Stimulated activated CD8-positive, alpha-beta memory T cell treated with anti-CD3 and anti-CD28 coated beads, Interleukin-7, amount 100 ng/mL, for 1 hour (primary cell): ENCODE measurements around the gene HAPLN1.
"Not testable (repeated sequence)": the region's sequence is repeated elsewhere in the genome, so short reads cannot be mapped to it uniquely, and the experiment has no call there.

ENCODE experiments used
- DNase-seq, 2 donors: peaks; one replicate each; pipeline ENCODE4 v3.0.0-alpha.2; 2020; ENCODE audit warnings: low read depth in 2 of 2

The HAPLN1 gene

DNA sequence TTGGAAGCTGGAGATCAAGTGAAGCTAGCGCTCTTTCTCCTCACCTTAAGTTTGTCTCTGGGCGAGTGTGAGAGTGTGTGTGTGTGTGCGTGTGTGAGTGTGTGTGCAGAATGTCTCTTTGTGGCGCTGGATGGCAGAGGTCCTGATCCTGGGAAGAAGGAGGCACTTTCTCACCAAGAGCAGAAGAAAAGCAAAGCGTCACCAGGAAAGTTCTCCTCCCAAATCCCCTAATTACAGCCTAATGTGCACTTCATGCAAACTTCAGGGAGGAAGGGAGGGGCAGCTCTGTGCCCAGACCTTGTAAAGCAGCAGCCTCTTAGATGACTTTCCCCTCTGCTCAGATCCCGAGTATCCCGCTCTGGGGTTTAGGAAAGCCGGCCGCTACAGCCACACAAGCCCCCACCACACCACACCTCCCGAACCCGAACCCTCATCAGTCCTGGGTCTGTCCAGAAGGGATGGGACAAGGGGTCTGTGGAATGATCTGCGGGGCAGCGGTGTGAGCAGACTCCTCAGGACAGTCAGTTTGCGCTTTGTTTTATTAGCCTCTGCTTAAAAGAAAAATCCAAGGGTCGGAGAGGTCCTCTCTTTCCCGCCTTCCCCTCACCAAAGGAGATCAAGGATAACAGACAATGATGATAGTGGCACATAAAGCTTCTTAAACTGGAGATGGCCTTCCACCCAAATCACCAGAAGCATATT lies at the start of gene HAPLN1:
Gene HAPLN1 (minus strand): TSS at position 20 of the 702 bp plus-strand sequence. CDS start 47,332 bp downstream, outside the sequence.
- no peak for DNase-seq

DNA sequence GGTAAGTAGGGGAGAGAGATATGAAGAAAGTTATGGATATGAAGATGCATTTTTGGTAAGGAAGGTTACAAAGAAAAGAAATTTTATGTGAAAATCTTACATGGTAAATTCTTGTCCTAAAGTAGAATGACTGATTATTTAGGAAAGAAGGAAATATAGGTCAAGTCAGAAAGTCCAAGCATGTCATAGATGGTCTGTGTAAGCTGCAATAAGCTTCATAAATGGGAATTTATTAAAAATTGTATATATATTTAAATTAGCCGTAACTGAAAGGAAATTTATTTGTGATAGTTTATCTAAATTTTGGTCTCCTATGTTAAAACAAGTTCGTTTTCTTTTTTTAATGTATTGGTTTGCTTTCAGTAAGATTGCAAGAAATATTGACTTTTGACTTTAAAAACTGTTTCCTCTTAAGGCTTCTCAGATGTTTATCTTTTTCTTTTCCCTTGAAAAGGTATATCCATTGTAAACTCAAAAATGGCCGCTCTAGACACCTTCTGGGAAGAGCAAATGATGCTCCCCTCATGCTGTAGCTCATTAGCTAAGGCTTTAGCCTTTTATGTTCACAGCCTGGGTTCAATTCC lies 46.8 kb upstream of the HAPLN1 start:
- no peak for DNase-seq

DNA sequence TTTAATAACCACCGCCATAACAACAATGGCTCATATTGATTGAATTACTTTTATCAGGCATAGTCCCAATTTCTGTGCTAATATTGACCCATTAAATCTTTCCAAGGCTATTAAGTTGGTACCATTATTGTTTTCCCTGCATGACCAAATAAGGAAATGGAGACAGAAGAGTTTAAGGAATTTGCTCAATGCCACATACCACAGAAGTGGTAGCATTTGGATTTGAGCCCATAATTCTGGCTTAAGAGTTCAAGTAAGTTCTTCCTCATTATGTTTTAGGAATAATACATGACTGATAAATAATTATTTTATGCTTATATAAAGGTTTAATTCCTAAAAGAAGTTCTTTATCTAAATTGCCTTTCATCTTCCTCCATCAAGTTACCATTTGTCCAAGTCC lies 43.4 kb upstream of the HAPLN1 start:
- DNase-seq: no peak

DNA sequence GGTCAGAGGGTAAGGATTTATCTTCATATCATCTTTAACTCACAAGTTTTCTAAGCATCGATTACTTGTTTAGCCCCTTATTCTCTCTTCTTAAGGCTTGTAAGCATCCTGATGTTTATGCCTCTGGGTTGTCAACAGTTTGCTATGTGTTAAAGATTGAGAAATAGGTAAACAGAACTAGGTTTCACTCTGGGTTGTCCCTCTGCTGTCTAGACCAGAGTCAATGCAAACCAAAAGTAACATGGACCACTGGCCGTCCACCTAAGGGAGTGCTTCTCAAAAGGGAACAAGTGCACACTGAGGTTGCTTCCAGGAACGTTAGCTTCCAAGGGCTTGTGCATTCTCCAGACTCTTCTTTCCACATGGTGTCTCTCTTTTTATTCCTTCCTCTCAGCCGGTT lies 39.9 kb upstream of the HAPLN1 start:
- no peak for DNase-seq

DNA sequence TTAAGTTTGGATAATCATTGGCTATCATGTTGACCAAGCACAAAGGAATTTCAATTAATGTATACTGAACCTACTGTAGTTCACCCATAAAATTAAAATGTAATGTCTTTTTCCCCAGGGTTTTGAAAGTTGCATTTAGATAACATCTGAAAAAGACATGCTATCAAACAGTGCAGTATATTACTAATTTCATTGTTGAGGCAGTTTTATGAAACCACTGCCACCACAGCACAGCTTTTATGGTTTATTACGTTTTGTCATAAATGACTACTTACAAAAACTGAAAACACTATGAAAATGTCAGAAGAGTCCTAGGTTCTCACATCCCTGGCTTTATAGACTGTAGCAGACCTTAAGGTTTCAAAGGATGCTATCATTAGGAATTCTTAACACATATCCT lies 32.0 kb upstream of the HAPLN1 start:
- no peak for DNase-seq

DNA sequence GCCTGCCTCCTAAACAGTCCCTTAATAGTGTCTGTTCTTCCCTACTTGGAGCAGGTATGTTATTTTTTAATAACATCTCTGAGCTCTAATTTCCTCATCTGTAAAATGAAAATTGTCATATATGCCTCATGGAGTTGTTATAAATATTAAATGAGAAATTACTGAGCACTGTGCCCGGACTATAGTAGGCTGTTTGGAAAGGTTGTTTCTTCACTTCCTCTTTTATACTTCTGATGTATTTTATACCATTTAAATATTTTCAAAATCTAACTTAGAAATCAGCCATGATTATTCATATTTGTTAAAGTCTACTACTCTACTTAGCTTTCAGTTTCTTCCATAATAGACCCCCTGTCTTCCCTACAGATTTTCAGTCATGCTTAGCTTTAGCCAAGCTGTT lies 30.5 kb upstream of the HAPLN1 start:
- no peak for DNase-seq

DNA sequence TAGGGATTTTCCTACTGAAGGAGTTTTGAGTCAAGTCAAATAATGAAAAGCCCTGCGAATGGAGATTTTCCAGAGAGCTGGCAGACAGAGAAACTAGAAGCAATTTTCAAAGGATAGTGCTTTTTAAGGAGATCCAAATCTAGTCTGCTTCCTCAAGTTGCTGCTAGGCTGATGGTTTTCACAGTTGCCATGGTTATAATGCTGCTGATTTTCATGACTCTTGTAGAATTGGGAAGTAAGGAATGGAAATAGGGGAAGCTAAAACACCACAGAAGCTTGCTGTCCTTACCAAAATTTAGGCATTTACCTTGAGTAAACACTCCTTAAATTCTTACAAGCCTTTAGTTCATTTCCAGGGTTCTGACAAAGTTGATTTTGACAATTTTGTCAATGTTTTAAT lies 30.1 kb upstream of the HAPLN1 start:
- no peak for DNase-seq

DNA sequence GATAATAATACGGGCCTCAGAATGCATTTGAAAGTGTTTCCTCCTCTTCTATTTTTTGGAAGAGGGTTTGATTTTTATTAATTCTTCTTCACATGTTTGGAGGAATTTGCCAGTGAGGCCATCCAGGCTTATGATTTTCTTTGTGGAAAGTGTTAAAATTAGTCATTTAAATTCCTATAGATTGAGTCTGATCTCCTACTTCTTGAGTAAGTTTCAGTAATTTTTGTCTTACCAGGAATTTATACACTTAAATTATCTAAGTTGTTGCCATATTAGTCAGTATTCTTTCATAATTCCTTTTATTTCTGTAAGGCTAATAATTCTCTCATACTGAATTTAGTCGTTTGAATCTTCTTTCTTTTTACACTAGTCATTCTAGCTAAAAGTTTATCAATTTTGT lies 25.2 kb upstream of the HAPLN1 start:
- no peak for DNase-seq

DNA sequence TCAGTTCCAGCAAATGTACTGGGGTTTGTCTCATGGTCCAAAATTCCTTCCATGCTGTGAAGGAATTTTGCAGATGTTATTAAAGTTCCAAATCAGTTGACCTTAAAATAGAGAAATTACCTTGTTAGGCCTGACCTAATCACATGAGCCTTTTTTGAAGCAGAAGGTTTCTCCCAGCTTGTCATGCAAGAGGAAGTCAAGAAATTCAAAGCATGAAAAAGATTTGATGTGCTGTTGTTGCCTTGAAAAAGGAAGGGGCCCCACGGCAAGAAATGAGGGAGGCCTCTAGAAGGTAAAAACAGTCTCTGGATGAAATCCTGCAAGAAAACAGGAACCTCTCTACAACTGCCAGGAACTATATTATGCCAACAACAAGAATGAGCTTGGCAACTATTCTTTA lies 24.2 kb upstream of the HAPLN1 start:
- no peak for DNase-seq

DNA sequence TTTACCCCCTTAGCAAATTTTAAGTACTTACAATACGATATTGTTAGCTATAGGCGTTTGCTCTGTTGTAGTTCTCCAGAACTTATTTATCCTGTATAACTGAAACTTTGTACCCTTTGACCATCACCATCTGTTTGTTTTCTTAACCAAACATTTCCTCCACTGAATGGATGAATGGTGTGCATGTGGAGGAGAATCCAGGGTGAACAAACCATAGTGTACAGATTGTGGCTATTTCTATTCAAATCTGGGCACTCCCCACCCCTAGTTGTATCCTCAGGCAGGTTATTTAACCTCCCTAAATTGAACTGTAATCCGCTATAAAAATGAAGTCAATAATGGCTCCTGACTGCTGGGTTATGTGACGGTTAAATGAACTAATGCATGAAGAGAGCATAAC lies 21.4 kb upstream of the HAPLN1 start:
- DNase-seq: no peak

DNA sequence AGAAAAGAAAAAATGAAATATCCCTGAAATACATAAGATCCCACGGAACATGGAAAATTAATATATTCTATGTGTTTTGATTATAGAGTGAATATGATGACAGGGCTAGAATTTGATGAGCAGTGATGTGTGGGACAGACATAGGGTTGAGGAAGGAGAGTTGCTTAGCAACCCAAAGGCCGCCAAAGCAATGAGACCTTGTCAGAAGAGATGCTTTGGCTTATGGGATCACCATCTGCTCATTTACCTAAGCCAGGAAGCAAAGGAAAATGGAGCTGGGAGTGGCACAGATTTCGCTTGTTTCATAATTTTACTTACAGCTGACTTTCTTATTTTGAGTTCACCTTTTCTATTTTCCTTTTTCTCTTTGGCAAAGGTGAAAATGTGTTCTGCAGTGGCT lies 20.9 kb upstream of the HAPLN1 start:
- no peak for DNase-seq

DNA sequence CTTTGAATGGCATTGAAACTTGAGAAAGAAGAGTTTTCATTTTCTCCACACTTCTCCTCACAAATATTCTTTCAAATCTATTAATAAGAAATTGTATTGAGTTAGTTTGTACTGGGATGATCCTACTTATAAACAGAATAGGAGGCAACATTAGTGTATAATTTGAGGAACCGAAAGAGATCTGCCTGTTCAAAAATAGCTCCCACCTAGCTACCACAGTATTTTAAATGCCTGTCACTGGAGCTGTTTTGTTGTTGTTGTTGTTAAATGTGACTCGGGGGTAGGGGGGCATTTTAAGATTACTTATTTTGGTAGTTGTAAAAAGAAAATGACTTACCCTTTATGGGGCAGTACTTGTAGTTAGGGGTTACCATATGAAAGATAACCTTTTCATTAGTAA lies 20.1 kb upstream of the HAPLN1 start:
- no peak for DNase-seq

DNA sequence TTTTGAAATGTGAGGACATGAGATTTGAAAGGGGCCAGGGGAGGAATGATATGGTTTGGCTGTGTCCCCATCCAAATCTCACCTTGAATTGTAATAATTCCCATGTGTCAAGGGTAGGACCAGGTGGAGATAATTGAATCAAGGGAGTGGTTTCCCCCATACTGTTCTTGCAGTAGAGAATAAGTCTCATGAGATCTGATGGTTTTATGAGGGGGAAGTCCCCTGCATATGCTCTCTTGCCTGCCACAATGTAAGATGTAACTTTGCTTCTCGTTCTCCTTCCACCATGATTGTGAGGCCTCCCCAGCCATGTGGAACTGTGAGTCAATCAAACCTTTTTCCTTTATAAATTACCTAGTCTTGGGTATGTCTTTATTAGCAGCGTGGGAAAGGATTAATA lies 15.5 kb upstream of the HAPLN1 start:
- DNase-seq: not testable (repeated sequence)

DNA sequence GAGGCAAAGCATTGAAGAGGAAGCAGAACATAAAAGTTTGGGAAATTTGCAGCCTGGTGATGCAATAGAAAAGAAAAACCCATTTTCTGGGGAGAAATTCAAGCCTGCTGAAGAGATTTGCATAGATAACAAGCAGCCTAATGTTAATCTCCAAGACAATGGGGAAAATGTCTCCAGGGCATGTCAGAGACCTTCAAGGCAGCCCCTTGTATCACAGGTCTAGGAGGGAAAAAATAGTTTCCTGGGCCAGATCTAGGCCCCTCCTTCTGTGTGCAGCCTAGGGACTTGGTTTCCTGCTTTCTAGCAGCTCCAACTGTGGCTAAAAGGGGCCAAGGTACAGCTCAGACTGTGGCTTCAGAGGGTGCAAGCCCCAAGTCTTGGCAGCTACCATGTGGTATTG lies 14.4 kb upstream of the HAPLN1 start:
- not testable (repeated sequence) for DNase-seq

DNA sequence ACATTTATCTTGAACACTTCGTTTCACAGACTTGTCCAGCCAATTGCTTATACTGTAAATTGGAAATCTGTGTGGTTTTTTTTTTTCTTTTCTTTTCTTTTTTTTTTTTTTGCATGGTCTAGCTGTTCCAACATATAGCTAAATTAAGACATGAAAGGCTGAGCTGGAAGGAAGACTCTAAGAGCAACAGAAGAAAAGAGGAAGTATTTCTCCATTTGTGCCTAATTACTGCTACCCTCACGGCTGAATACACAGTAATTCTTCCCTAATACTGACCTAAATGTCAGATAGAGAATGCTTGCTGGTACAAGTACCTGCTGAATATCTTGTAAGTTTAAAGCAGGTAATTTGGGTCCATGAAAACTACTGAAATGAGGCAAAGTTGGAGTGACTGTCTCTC lies 11.0 kb upstream of the HAPLN1 start:
- no peak for DNase-seq

DNA sequence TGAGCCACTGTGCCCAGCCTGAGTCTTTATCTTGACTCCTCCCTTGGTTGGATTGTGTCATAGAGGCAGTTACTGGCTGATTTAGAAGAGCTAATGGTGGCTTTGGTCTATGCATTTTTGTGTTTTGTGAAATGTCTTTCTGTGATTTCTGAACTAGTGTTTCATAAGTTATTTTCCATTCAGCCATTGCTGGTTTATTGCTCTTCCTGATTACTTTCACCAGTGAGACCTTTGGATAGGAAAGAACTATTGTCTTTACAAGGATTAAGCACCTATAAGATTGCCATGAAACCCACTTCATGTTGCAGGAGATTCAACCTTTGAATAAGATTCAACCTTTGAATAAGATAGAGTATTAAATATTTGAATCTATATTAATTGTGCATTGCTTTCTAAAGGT lies 8.7 kb upstream of the HAPLN1 start:
- no peak for DNase-seq

DNA sequence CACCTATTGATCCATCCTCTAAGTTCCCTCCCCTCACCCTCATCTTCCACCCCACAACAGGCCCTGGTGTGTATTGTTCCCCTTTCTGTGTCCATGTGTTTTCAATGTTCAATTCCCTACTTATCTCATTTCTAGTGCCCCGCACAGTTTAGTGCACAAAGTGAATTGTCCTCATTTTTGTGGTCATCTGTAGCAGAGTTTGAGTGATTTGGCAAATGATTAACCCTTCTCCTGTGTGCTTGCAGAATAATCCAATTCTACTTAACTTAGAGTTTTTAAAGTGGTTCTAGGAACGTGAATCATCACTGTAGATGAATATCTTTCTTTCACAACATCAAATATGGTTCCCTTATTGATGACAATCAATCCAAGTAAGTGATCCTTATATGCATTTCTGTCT lies 6.3 kb upstream of the HAPLN1 start:
- no peak for DNase-seq

DNA sequence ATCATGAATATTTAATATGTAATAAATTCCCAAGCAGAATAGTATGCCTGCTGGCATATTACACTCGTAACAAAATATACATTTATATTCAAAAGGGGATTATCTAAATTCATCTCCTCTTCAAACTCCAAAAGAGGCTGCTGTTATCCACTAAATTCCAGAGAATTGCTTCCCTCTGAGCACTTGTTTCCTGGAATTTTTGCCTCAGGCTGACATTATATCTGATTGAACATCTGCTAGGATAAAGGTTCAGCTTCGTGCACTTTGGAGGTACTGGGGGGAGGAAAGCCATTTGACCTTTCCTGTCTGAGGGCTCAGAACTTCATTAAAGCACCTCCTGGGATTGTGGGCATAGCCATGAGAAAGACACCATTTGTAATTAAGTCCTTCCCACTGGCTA lies 4.3 kb upstream of the HAPLN1 start:
- no peak for DNase-seq

DNA sequence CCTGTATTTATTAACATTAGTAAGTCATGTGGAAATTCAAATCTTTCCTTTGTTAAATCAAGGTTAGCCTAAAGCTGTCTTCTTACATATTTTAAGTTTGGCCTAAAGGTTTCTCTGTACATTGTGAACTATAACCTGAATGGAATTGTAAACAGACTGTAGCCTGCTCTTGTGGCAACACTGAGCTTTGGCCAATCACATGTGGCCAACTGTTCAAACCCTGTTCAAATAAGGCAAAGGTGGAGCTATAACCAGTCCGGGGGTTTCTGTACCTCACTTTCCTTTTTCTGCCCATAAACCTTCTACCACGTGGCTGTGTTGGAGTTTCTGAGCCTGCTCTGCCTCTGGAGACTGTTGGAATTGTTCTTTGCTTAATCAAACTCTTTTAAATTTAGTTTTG lies 3.3 kb upstream of the HAPLN1 start:
- DNase-seq: no peak

DNA sequence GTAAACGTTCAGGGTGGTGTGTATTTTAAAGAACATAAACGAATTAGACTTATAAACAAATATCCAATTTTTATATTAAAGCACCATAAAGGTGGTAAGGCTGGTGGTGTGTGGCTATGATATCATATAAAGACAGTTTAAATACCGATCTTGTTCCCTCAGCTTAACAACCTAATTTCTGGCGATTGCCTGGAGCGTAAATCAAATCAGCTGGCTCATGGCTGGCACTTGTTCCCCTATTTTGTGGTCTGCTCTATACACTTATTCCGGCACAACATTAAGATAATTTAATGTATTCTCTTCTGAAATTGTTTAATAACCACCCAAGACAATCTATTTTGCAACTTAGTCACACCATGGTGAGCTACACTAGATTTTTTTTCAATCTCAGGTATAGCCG lies 2.4 kb upstream of the HAPLN1 start:
- DNase-seq: no peak

DNA sequence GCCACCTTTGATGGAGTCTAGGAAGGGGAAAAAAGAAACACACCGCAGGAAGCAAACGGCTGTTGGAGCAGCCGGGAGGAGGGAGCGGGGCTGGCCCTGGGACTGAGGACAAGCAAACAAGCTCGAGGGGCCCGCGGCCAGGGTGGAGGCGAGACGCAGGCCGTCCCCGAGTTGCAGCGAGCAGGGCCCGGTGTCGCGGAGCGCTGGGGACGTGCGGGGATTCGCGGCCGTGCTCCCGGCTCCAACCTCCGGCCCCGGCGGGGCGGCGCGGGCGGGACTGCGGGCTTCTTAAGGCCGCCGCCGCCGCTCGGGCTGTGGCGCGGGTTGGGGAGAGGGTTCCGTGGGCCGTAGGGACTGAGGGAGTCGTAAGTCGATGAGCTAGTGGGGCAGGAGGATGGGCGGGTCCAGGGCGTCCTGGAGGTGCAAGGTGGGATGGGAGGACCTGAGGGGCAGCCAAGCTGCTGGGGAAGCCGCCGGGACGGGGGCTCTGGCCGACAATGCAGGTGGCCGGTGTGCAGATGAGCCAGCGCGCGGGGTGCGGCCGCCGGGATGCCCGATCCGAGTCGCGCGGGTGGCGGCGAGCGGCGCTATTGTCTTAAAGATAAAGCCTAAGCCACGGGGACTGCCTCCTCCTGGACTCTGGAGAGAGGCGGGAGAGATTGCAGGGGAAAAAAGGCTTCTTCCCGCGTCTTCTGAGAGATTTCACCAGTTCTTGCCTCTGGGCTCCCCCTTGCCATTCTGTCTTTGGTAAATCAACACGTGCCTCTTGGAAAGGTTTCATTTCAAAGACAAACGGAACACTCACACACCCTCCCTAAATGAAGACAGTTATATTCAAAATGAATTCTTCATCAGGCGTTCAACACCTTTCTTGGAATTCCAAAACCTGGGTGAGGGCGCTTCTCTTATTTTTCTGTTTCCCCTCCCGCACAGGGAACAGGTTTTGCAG lies 1.6 kb upstream of the HAPLN1 start:
- no peak for DNase-seq

DNA sequence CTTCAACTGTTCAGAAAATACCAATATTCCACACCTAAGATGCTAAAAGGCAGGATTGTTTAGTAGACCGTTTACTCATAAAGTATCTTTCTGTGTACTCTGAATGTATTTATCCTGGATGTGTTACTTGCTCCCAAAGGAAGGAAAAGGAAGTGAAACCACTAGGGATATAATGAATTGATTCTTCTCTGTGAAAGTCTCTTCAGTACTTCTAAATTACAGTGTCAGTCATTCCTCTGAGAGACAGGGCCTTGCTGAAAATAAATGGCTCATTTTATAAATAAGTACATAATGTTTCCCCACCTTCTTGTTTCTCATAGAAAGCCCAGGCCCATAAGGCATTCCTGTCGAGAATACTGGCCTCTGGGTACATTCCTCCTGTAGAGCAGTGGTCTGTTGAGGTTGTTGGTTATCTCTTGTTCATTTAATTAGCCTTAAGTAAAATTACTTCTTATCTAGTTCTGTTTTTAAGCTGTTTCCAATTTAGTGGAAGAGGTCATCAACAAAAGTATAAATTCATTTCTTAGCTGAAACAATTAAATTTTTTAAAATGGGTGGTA lies 1.6 kb downstream of the HAPLN1 start:
- no peak for DNase-seq
